ENCODE results near the gene ZBTB46. TPM values are rescaled to one million over a fixed set of nuclear protein-coding genes. Genes with fewer than 3 reads are reported as not detected.

ZBTB46 gene
- total and polyA plus RNA-seq, 4 donors = 0.79 to 12.1 (median 4.7) TPM

GRCh38 chr20:63745961-63746731, 84.9 kb downstream of the ZBTB46 start:
- no peaks in the 10 kb centered on the region for H3K9me3 ChIP-seq (ENCODE audit: control insufficient read depth in 4 of 4, low read length in 3 of 4)
- no peak overlapping the region for H3K4me3 ChIP-seq (ENCODE audit: low read depth in 1 of 3, low read length in 3 of 3)
- no peaks in the 10 kb centered on the region for H3K36me3 ChIP-seq (ENCODE audit: control insufficient read depth in 4 of 4, insufficient read depth in 3 of 4, low read depth in 1 of 4, low read length in 3 of 4)
- no peaks in the 10 kb centered on the region for H3K27me3 ChIP-seq (ENCODE audit: control insufficient read depth in 4 of 4, insufficient read depth in 4 of 4, low read length in 3 of 4)
- no peak for TF ChIP-seq ATF3 (IDR thresholded peaks at IDR 0.05)
- no peak for TF ChIP-seq RXRA (IDR thresholded peaks at IDR 0.05)
- no peak for TF ChIP-seq YY1 (IDR thresholded peaks at IDR 0.05)
- no peak for TF ChIP-seq EGR1 (IDR thresholded peaks at IDR 0.05; ENCODE audit: low read depth in 2 of 2)
- TF ChIP-seq HNF4A (conservative IDR thresholded peaks at IDR 0.05) = no peak
- TF ChIP-seq HNF4G (IDR thresholded peaks at IDR 0.05) = no peak
- H3K4me1 ChIP-seq (ENCODE audit: control insufficient read depth in 4 of 4, insufficient read depth in 4 of 4, low read length in 3 of 4) = peaks cover 8 to 32% (median 25%) of the 10 kb centered on the region in 4 donors
- no peak overlapping the region for H3K27ac ChIP-seq (ENCODE audit: low read depth in 1 of 2, low read length in 2 of 2)
- WGBS = 82% methylated on average over 26 of the region's 26 CpGs
- no peak overlapping the region for H3K9ac ChIP-seq (ENCODE audit: low read depth in 1 of 2, low read length in 2 of 2)
- no peak for DNase-seq (ENCODE audit: low spot score)

- no peaks in the 10 kb centered on the region for H3K36me3 ChIP-seq (ENCODE audit: control insufficient read depth in 4 of 4, insufficient read depth in 3 of 4, low read depth in 1 of 4, low read length in 3 of 4)
- TF ChIP-seq EGR1 (IDR thresholded peaks at IDR 0.05; ENCODE audit: low read depth in 2 of 2) (no peak), YY1 (IDR thresholded peaks at IDR 0.05) (no peak), JUND (IDR thresholded peaks at IDR 0.05) (no peak), CTCF (IDR thresholded peaks at IDR 0.05; ENCODE audit: low read depth, low read length, missing input control) (no peak), SP1 (IDR thresholded peaks at IDR 0.05) (no peak), RAD21 (IDR thresholded peaks at IDR 0.05) (no peak), ATF3 (IDR thresholded peaks at IDR 0.05) (no peak), FOXA2 (IDR thresholded peaks at IDR 0.05) (no peak), HNF4G (IDR thresholded peaks at IDR 0.05) (no peak), ZBTB33 (IDR thresholded peaks at IDR 0.05) (no peak), HNF4A (conservative IDR thresholded peaks at IDR 0.05) (no peak), RXRA (IDR thresholded peaks at IDR 0.05) (no peak)
- TF ChIP-seq, protein P1, sequence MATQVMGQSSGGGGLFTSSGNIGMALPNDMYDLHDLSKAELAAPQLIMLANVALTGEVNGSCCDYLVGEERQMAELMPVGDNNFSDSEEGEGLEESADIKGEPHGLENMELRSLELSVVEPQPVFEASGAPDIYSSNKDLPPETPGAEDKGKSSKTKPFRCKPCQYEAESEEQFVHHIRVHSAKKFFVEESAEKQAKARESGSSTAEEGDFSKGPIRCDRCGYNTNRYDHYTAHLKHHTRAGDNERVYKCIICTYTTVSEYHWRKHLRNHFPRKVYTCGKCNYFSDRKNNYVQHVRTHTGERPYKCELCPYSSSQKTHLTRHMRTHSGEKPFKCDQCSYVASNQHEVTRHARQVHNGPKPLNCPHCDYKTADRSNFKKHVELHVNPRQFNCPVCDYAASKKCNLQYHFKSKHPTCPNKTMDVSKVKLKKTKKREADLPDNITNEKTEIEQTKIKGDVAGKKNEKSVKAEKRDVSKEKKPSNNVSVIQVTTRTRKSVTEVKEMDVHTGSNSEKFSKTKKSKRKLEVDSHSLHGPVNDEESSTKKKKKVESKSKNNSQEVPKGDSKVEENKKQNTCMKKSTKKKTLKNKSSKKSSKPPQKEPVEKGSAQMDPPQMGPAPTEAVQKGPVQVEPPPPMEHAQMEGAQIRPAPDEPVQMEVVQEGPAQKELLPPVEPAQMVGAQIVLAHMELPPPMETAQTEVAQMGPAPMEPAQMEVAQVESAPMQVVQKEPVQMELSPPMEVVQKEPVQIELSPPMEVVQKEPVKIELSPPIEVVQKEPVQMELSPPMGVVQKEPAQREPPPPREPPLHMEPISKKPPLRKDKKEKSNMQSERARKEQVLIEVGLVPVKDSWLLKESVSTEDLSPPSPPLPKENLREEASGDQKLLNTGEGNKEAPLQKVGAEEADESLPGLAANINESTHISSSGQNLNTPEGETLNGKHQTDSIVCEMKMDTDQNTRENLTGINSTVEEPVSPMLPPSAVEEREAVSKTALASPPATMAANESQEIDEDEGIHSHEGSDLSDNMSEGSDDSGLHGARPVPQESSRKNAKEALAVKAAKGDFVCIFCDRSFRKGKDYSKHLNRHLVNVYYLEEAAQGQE (IDR thresholded peaks at IDR 0.05) = no peak
- no peak overlapping the region for H3K4me3 ChIP-seq (ENCODE audit: low read depth in 1 of 3, low read length in 3 of 3)
- WGBS = 85% methylated on average over 15 of the region's 15 CpGs
- H3K9ac ChIP-seq (ENCODE audit: low read depth in 1 of 2, low read length in 2 of 2) = no peak overlapping the region
- no peak overlapping the region for H3K27ac ChIP-seq (ENCODE audit: low read depth in 1 of 2, low read length in 2 of 2)
- H3K27me3 ChIP-seq (ENCODE audit: control insufficient read depth in 4 of 4, insufficient read depth in 4 of 4, low read length in 3 of 4) = no peaks in the 10 kb centered on the region
- DNase-seq (ENCODE audit: low spot score) = no peak
- H3K4me1 ChIP-seq (ENCODE audit: control insufficient read depth in 4 of 4, insufficient read depth in 4 of 4, low read length in 3 of 4) = peaks cover 8 to 37% (median 31%) of the 10 kb centered on the region in 4 donors
- no peaks in the 10 kb centered on the region for H3K9me3 ChIP-seq (ENCODE audit: control insufficient read depth in 4 of 4, low read length in 3 of 4)
These were observed 85.6 kb downstream of the ZBTB46 start for GRCh38 chr20:63745424-63745805.
